Ovary (tissue), 3 donors: ENCODE measurements around the gene IGFL4.

ENCODE experiments used
- CTCF ChIP-seq, 3 donors: fragments of 450-650 bp in 2 of 3; fragments of 200-600 bp in 1 of 3; IDR thresholded peaks; one replicate each; pipeline versions ENCODE4 v1.5.1 to v1.8.0; 2016 to 2022; ENCODE audit warnings: antibody characterized with exemption in 3 of 3, mild to moderate bottlenecking in 1 of 3
- EP300 ChIP-seq: sonication (generic); formaldehyde crosslinking; IDR thresholded peaks from one replicate; pipeline ENCODE4 v1.6.1; 2017; ENCODE audit warnings: antibody characterized with exemption
- POLR2A ChIP-seq: fragments of 450-650 bp; IDR thresholded peaks from one replicate; pipeline ENCODE4 v1.6.1; 2017; ENCODE audit warnings: antibody characterized with exemption, mild to moderate bottlenecking, moderate library complexity
- donor health status: DM: no; HTN: no; CAD: no.

- no peak for TF ChIP-seq CTCF (IDR thresholded peaks at IDR 0.05)
- no peak for TF ChIP-seq POLR2A
- TF ChIP-seq EP300, result no peak
Observed at GRCh38 chr19:46077815-46078167, 37.0 kb upstream of the IGFL4 start.
